Endothelial cell of umbilical vein (primary cell): Measurements from ENCODE around the gene STXBP5L. TPM values are rescaled to one million over a fixed set of nuclear protein-coding genes. Genes with fewer than 3 reads are reported as not detected.
A peak's percentile ranks its signal among the peaks of the same experiment; 100 is the strongest.

Experiments used
- BruUV-seq: library from RNA; stranded (reverse); fragments of 400-500 nt; replicated peaks from 2 replicates; lab custom pipeline; 2021; lab: Mats Ljungman, UMichigan
- CTCF ChIA-PET: fragments of 300-600, 350-600 bp; sonication (Branson Sonifier 250); formaldehyde crosslinking; loops from one replicate; lab custom pipeline; 2021; ENCODE audit warnings: antibody characterized with exemption, inconsistent platforms; lab: Charles Lee
- POLR2A ChIA-PET: fragments of 300-600, 350-600 bp; sonication (Branson Sonifier 250); formaldehyde crosslinking; loops from one replicate; lab custom pipeline; 2021; ENCODE audit warnings: antibody characterized with exemption, inconsistent platforms; lab: Charles Lee
- DNase-seq: peaks from one replicate; pipeline ENCODE4 v3.0.0-alpha.2; 2011; ENCODE audit warnings: low read depth, low spot score
- FAIRE-seq: peaks from 2 replicates; lab custom pipeline; 2011; peaks lifted over from hg19 to GRCh38; lab: Jason Lieb, UNC
- H2AFZ ChIP-seq: 2 replicates; pipeline ENCODE4 v1.6.0; 2012; ENCODE audit warnings: low read depth, low read length, control low read depth, inconsistent platforms
- H3K27ac ChIP-seq: 2 replicates; pipeline ENCODE4 v1.5.1; 2011; ENCODE audit warnings: low read depth, mild to moderate bottlenecking, control low read depth, low read length, moderate library complexity; ENCODE audit not compliant: insufficient read depth
- H3K27me3 ChIP-seq, 2 experiments: 2 replicates each; pipeline versions ENCODE4 v1.6.0 to v1.6.1; 2011; ENCODE audit warnings: low read length in 2 of 2, mixed read lengths in 1 of 2; ENCODE audit not compliant: control insufficient read depth in 2 of 2, insufficient read depth in 2 of 2
- H3K36me3 ChIP-seq, 2 experiments: 2 replicates in 1 of 2; 3 replicates in 1 of 2; pipeline ENCODE4 v1.5.1; 2011; ENCODE audit warnings: low read length in 2 of 2, mild to moderate bottlenecking in 1 of 2, moderate library complexity in 1 of 2; ENCODE audit not compliant: control insufficient read depth in 2 of 2, insufficient read depth in 2 of 2; ENCODE audit errors: extremely low read depth in 1 of 2
- H3K4me1 ChIP-seq: 3 replicates; pipeline ENCODE4 v1.5.1; 2011; ENCODE audit warnings: mild to moderate bottlenecking, low read length; ENCODE audit not compliant: control insufficient read depth, insufficient read depth; ENCODE audit errors: extremely low read depth
- H3K4me2 ChIP-seq: 2 replicates; pipeline ENCODE4 v1.6.1; 2011; ENCODE audit warnings: low read length, control low read depth, mixed read lengths; ENCODE audit not compliant: insufficient read depth
- H3K4me3 ChIP-seq, 3 experiments: fragments of 200-600 bp in 1 of 3; sonication (generic), shearing (Covaris generic) in 1 of 3; replicated peaks in 1 of 3; 2 replicates each; pipeline ENCODE4 v1.5.1; 2011 to 2016; ENCODE audit warnings: control low read depth in 3 of 3, low read length in 3 of 3, mild to moderate bottlenecking in 2 of 3, inconsistent platforms in 1 of 3, low read depth in 1 of 3, moderate library complexity in 1 of 3; ENCODE audit not compliant: insufficient read depth in 1 of 3
- H3K79me2 ChIP-seq: 2 replicates; pipeline ENCODE4 v1.6.0; 2012; ENCODE audit warnings: low read length, inconsistent platforms; ENCODE audit not compliant: control insufficient read depth, insufficient read depth
- H3K9ac ChIP-seq: replicated peaks from 2 replicates; pipeline ENCODE3; 2011; ENCODE audit warnings: low read length, control low read depth; ENCODE audit not compliant: insufficient read depth; ENCODE audit errors: extremely low read depth
- H3K9me1 ChIP-seq: replicated peaks from 3 replicates; pipeline ENCODE4 v1.6.0; 2011; ENCODE audit warnings: mild to moderate bottlenecking, low read length; ENCODE audit not compliant: control insufficient read depth, insufficient read depth; ENCODE audit errors: extremely low read depth
- H3K9me3 ChIP-seq: replicated peaks from 2 replicates; pipeline ENCODE4 v1.5.1; 2012; ENCODE audit warnings: low read length, inconsistent platforms; ENCODE audit not compliant: control insufficient read depth, insufficient read depth
- H4K20me1 ChIP-seq: replicated peaks from 2 replicates; pipeline ENCODE3; 2011; ENCODE audit warnings: mild to moderate bottlenecking, low read length; ENCODE audit not compliant: control insufficient read depth, insufficient read depth; ENCODE audit errors: extremely low read depth
- EZH2 ChIP-seq: IDR thresholded peaks from 2 replicates; pipeline ENCODE4 v1.6.1; 2012; ENCODE audit warnings: borderline replicate concordance, low read depth, mild to moderate bottlenecking, moderate library complexity, low read length, inconsistent platforms; ENCODE audit not compliant: severe bottlenecking
- FOS ChIP-seq: IDR thresholded peaks from 2 replicates; pipeline ENCODE4 v1.6.1; 2011; ENCODE audit warnings: mild to moderate bottlenecking, low read length, moderate library complexity, borderline replicate concordance; ENCODE audit not compliant: insufficient read depth
- GATA2 ChIP-seq: IDR thresholded peaks from 2 replicates; pipeline ENCODE4 v1.7.0; 2011; ENCODE audit warnings: low read depth, mild to moderate bottlenecking, moderate library complexity, mixed read lengths, low read length; ENCODE audit not compliant: insufficient read length, insufficient read depth
- POLR2A ChIP-seq: IDR thresholded peaks from 2 replicates; pipeline ENCODE4 v1.6.1; 2012; ENCODE audit warnings: low read depth, mild to moderate bottlenecking, control low read depth, low read length
- dilution Hi-C: fragments of 300-500 bp; cut with MboI; formaldehyde crosslinking; loops from one replicate; pipeline ENCODE4 v1.15.0; 2019; ENCODE audit warnings: low sequenced_read_pairs; ENCODE audit not compliant: extremely low pct_ligation_motif_present
- intact Hi-C: fragments of 100-400 bp; cut with micrococcal nuclease; formaldehyde crosslinking; loops from one replicate; pipeline ENCODE4 v1.10.0; 2022
- polyA plus RNA-seq, 4 experiments: library from polyadenylated mRNA; depleted of rRNA in 3 of 4; stranded (reverse) in 3 of 4; unstranded in 1 of 4; fragments of >200 nt; gene quantifications; 2 replicates each; pipeline versions ENCODE4 v1.2.1 to v1.2.3, GENCODE V29; 2011 to 2012; ENCODE audit warnings: missing spikeins in 1 of 4
- total RNA-seq: library from RNA; stranded (reverse); gene quantifications from 2 replicates; pipeline ENCODE4 v1.2.3, GENCODE V29; 2021
- TF ChIP-seq, protein P1 (sequence below), 2 donors: IDR thresholded peaks; 1 replicate in 1 of 2; 2 replicates in 1 of 2; pipeline ENCODE4 v1.5.1; 2011; ENCODE audit warnings: low read length in 2 of 2, mild to moderate bottlenecking in 2 of 2, moderate library complexity in 2 of 2, control low read depth in 1 of 2, inconsistent platforms in 1 of 2, low read depth in 1 of 2; ENCODE audit not compliant: insufficient read depth in 1 of 2; ENCODE audit errors: extremely low read depth in 1 of 2
- TF ChIP-seq, protein P2 (sequence below): IDR thresholded peaks from 2 replicates; pipeline ENCODE4 v1.6.1; 2011; ENCODE audit not compliant: insufficient read depth, insufficient read length

STXBP5L gene
- total and polyA plus RNA-seq, 2 donors (not counting 3 experiments of a cell fraction or from before 2014, with no cell fraction given): not detected

DNA sequence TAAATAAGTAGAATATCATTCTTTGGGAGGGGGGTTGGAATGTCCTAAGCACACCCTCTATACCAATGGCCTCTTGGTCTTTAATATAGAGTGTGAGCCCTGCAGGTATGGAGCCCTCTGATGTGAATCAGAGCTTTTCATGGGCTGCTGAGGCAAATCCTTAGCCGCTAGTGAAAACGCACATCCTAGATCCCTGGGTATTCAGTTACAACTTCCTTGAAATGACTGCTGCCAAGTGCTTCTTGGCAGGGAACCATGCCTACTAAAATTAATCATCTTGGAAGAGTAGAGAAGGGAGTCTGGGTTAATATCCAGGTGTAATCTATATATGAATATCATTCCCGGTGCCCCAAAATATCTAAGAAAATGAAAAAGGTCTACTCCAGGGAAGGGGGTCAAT, 528.6 kb downstream of the STXBP5L start:
- Histone ChIP-seq H3K27ac (no peak overlapping the region), H3K36me3 (no peaks in the 10 kb centered on the region), H3K9me3 (no peaks in the 10 kb centered on the region), H3K4me3 (no peak overlapping the region), H3K9ac (no peak overlapping the region), H3K9me1 (no peaks in the 10 kb centered on the region), H4K20me1 (no peaks in the 10 kb centered on the region), H3K4me2 (no peak overlapping the region), H3K79me2 (no peaks in the 10 kb centered on the region), H2AFZ (no peak overlapping the region), H3K4me1 (no peaks in the 10 kb centered on the region), H3K27me3 (no peaks in the 10 kb centered on the region)
- intact Hi-C loops: no loop called here
- FAIRE-seq (no peak), DNase-seq (peak; percentile 18)
- TF ChIP-seq FOS (no peak), GATA2 (no peak), EZH2 (no peak), POLR2A (no peak)
- TF ChIP-seq, protein P1, sequence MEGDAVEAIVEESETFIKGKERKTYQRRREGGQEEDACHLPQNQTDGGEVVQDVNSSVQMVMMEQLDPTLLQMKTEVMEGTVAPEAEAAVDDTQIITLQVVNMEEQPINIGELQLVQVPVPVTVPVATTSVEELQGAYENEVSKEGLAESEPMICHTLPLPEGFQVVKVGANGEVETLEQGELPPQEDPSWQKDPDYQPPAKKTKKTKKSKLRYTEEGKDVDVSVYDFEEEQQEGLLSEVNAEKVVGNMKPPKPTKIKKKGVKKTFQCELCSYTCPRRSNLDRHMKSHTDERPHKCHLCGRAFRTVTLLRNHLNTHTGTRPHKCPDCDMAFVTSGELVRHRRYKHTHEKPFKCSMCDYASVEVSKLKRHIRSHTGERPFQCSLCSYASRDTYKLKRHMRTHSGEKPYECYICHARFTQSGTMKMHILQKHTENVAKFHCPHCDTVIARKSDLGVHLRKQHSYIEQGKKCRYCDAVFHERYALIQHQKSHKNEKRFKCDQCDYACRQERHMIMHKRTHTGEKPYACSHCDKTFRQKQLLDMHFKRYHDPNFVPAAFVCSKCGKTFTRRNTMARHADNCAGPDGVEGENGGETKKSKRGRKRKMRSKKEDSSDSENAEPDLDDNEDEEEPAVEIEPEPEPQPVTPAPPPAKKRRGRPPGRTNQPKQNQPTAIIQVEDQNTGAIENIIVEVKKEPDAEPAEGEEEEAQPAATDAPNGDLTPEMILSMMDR (IDR thresholded peaks at IDR 0.05; ENCODE audit: extremely low read depth in 1 of 2, insufficient read depth in 1 of 2, low read depth in 1 of 2, low read length in 2 of 2): no peak
- TF ChIP-seq, protein P2, sequence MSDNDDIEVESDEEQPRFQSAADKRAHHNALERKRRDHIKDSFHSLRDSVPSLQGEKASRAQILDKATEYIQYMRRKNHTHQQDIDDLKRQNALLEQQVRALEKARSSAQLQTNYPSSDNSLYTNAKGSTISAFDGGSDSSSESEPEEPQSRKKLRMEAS: no peak
- ChIA-PET CTCF (no interaction called here), POLR2A (no interaction called here)
- dilution Hi-C loops: no loop called here
- BruUV-seq: no TSS peak
